SH-SY5Y (cell line): Measurements from ENCODE around the gene CRYBG1.

ENCODE experiments used
- GATA2 ChIP-seq: IDR thresholded peaks from 2 replicates; pipeline ENCODE4 v1.6.1; 2011; ENCODE audit warnings: mild to moderate bottlenecking, low read depth, low read length
- GATA3 ChIP-seq: IDR thresholded peaks from 2 replicates; pipeline ENCODE4 v1.6.1; 2011; ENCODE audit warnings: low read depth, mild to moderate bottlenecking, low read length, moderate library complexity

The CRYBG1 gene

DNA sequence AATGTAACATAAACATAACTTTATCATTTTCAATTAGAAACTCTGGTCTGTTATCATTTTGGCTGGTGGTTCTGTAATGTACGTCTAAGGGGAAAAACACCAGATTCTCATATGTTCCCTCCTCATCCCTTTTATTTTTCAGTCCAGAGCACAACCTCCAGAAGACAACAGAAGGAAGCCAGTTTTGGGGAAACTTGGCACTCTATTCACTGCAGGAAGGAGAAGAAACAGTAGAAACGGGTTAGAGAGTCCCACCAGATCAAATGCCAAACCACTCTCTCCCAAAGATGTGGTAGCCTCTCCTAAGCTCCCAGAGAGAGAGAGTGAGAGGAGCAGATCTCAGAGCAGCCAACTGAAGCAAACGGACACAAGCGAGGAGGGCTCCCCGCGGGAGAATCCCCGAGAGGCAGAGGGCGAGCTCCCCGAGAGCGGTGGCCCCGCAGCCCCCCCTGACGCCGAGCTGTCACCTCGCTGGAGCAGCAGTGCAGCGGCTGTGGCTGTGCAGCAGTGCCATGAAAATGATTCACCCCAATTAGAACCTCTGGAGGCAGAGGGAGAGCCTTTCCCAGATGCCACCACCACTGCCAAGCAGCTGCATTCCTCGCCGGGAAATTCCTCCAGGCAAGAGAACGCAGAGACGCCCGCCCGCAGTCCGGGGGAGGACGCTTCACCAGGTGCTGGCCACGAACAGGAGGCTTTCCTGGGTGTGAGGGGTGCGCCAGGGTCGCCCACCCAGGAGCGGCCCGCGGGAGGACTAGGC is 151.0 kb downstream of the CRYBG1 start:
- no peak for TF ChIP-seq GATA3
- TF ChIP-seq GATA2, result no peak

- TF ChIP-seq GATA3 (no peak), GATA2 (no peak)
These were observed 151.8 kb downstream of the CRYBG1 start for GRCh38 chr6:106512048-106512967.

- TF ChIP-seq GATA3, result no peak
- TF ChIP-seq GATA2, result no peak
These were observed 152.6 kb downstream of the CRYBG1 start for GRCh38 chr6:106512968-106513574.

DNA sequence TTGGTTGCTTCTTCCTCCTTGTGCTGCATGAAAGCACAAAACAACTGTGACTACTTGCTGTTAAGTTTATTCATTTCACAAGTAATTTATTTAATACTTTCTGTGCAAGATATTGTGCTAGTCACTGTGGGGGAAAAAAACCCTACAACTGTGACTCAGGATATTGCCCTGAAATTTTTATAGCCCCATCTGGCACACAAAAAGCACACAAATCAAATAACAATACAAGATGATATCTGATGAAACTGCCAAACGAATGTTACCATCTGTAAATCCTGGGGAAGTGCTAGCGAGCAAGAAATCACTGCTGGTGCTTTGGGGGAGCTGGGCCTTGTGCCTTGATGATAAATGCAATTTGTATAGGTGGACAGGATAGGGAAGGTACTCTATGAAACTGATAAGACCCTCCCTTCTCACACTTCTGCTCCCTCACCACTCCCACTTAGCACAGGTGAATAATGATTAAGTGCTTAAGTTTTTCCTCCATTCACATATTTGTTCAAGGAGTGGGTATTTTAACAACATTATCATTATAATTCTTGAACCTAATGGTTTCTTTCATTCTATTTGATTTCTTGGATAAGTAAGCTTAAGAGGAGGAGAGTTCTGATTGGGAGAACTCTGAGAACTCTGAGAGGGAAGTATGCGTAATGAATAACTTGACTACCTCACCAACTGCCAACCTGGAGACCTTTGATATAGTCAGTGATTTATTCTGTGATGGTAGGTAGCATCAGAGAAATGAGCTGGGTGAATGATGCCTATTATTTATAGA is 153.5 kb downstream of the CRYBG1 start:
- TF ChIP-seq GATA2 (peak; percentile 44; the same call in 1 of the 2 replicates), GATA3 (no peak; the same call in 1 of the 2 replicates)

GRCh38 chr6:106514583-106514885 is 154.0 kb downstream of the CRYBG1 start:
- no peak for TF ChIP-seq GATA3

- no peak for TF ChIP-seq GATA3
- no peak for TF ChIP-seq GATA2
These were observed 156.1 kb downstream of the CRYBG1 start for GRCh38 chr6:106516616-106517015.

DNA sequence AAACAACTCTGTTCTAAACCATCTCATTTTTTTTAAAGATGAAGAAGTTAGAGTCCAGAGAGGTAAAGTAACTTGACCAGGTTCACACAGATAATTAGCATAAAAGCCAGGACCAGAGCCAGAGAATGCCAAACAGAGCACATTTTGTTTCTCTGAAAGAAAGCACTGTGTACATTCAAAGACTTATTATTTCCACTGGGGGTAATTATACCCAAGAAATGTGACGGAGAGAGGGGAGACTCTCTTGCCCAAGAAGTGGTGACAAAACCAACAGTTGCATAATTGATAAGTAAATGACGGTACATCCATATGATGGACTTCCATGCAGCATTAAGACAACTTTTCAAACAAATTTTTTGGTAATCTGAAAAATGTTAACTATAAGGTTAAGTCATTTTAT is 157.2 kb downstream of the CRYBG1 start:
- TF ChIP-seq GATA3 (no peak), GATA2 (no peak)

DNA sequence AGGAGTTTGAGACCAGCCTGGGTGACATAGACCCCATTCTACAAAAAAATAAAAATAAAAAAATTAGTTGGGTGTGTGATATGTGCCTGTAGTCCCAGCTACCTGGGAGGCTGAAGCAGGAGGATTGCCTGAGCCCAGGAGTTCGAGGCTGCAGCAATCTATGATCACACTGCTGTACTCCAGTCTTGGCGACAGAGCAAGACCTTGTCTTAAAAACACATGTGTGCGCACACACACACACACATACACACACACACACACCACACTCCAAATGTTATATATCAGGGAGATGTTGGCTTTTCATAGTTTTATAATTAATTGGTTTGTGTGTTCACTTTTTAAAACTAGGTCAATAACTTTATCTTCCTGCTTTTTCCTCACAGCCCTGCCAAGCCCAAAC is 158.2 kb downstream of the CRYBG1 start:
- TF ChIP-seq GATA3 (no peak), GATA2 (no peak)

- TF ChIP-seq GATA3, result no peak
- TF ChIP-seq GATA2, result no peak
These were observed 159.2 kb downstream of the CRYBG1 start for GRCh38 chr6:106519460-106520394.

DNA sequence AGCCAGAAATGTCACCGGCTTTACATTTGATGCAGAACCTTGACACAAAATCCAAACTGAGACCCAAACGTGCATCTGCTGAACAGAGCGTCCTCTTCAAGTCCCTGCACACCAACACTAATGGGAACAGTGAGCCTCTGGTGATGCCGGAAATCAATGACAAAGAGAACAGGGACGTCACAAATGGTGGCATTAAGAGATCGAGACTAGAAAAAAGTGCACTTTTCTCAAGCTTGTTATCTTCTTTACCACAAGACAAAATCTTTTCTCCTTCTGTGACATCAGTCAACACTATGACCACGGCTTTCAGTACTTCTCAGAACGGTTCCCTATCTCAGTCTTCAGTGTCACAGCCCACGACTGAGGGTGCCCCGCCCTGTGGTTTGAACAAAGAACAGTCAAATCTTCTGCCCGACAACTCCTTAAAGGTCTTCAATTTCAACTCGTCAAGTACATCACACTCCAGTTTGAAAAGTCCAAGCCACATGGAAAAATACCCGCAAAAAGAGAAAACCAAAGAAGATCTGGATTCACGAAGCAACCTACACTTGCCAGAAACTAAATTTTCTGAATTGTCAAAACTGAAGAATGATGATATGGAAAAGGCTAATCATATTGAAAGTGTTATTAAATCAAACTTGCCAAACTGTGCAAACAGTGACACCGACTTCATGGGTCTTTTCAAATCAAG is 160.3 kb downstream of the CRYBG1 start:
- TF ChIP-seq GATA3, result no peak

GRCh38 chr6:106522562-106523250 is 162.2 kb downstream of the CRYBG1 start:
- TF ChIP-seq GATA3 (no peak), GATA2 (no peak)
